DOHH2 (cell line): ENCODE data around the gene SYP.
A peak's percentile ranks its signal among the peaks of the same experiment; 100 is the strongest.

ENCODE experiments used
- H3F3A ChIP-seq: fragments of 200-600 bp; sonication (generic), shearing (Covaris generic); 2 replicates; pipeline ENCODE4 v1.6.0; 2016; ENCODE audit warnings: antibody characterized with exemption, mild to moderate bottlenecking; ENCODE audit not compliant: control insufficient read depth, insufficient read depth
- H3K27ac ChIP-seq: fragments of 200-600 bp; sonication (generic); 2 replicates; pipeline ENCODE4 v1.5.1; 2014; ENCODE audit warnings: low read depth, mild to moderate bottlenecking, low read length, moderate library complexity
- H3K27me3 ChIP-seq: fragments of 200-600 bp; sonication (generic); 2 replicates; pipeline ENCODE4 v1.6.1; 2014; ENCODE audit warnings: mild to moderate bottlenecking, low read length, mixed read lengths; ENCODE audit not compliant: control insufficient read depth
- H3K36me3 ChIP-seq: fragments of 200-600 bp; sonication (generic); 2 replicates; pipeline ENCODE4 v1.6.1; 2014; ENCODE audit warnings: mild to moderate bottlenecking, low read length, moderate library complexity, mixed read lengths; ENCODE audit not compliant: control insufficient read depth
- H3K4me1 ChIP-seq: fragments of 200-600 bp; sonication (generic); 2 replicates; pipeline ENCODE4 v1.6.1; 2014; ENCODE audit warnings: mild to moderate bottlenecking, low read length, mixed read lengths; ENCODE audit not compliant: control insufficient read depth
- H3K4me2 ChIP-seq: fragments of 200-600 bp; sonication (generic); 2 replicates; pipeline ENCODE4 v1.6.0; 2014; ENCODE audit warnings: mild to moderate bottlenecking, low read length, moderate library complexity
- H3K4me3 ChIP-seq: fragments of 200-600 bp; sonication (generic); 2 replicates; pipeline ENCODE4 v1.5.1; 2014; ENCODE audit warnings: mild to moderate bottlenecking, low read length, mixed read lengths
- H3K79me2 ChIP-seq: fragments of 200-600 bp; sonication (generic); 2 replicates; pipeline ENCODE4 v1.6.1; 2014; ENCODE audit warnings: mild to moderate bottlenecking, low read length, mixed read lengths; ENCODE audit not compliant: control insufficient read depth
- H3K9me2 ChIP-seq: fragments of 200-600 bp; sonication (generic); replicated peaks from 2 replicates; pipeline ENCODE4 v1.6.1; 2014; ENCODE audit warnings: mild to moderate bottlenecking, low read length, mixed read lengths; ENCODE audit not compliant: control insufficient read depth
- H3K9me3 ChIP-seq: fragments of 200-600 bp; sonication (generic); 2 replicates; pipeline ENCODE4 v1.6.1; 2014; ENCODE audit warnings: antibody characterized with exemption, low read length, mixed read lengths; ENCODE audit not compliant: control insufficient read depth, insufficient read depth
- H4K20me1 ChIP-seq: fragments of 200-600 bp; sonication (generic); 2 replicates; pipeline ENCODE4 v1.6.0; 2014; ENCODE audit warnings: low read depth, mild to moderate bottlenecking, antibody characterized with exemption, low read length, moderate library complexity; ENCODE audit not compliant: control insufficient read depth, insufficient read depth
- CTCF ChIP-seq: fragments of 200-600 bp; sonication (generic); IDR thresholded peaks from one replicate; pipeline ENCODE4 v1.5.1; 2014; ENCODE audit warnings: antibody characterized with exemption, mild to moderate bottlenecking, low read depth, low read length; ENCODE audit not compliant: poor library complexity, severe bottlenecking
- EZH2phosphoT487 ChIP-seq: fragments of 200-600 bp; sonication (generic); IDR thresholded peaks from 2 replicates; pipeline ENCODE4 v1.6.1; 2017; ENCODE audit warnings: borderline replicate concordance, mild to moderate bottlenecking, antibody characterized with exemption, low read length, moderate library complexity, mixed read lengths

SYP gene

DNA sequence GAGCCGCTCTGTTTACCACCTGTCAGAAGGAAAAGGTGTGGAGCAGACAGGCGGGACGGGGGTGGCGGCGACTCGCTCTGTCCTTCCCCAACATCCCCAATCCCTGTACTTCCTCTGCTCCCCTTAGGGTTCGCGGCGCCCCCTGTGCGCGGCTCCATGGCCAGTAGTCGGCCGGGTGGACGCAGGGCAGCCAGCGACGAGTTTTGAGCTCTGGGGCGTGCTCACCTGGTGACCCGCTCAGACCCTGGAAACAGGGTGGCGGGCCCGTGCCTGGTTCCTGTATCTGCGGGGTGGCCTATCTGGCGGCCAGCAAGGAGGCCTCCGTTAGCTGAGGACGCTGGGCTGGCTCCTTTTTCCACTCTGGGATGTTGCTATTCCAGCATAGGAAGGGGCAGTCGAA is 42.8 kb downstream of the SYP start:
- Histone ChIP-seq H3K9me2 (no peaks in the 10 kb centered on the region), H4K20me1 (no peaks in the 10 kb centered on the region), H3K36me3 (no peaks in the 10 kb centered on the region), H3K4me1 (peaks cover 10% of the 10 kb centered on the region), H3K9me3 (no peaks in the 10 kb centered on the region), H3K4me2 (no peak overlapping the region), H3K4me3 (no peak overlapping the region), H3K79me2 (peaks cover 4% of the 10 kb centered on the region; the same call in 1 of the 2 replicates), H3K27me3 (no peaks in the 10 kb centered on the region), H3F3A (no peaks in the 10 kb centered on the region), H3K27ac (no peak overlapping the region)
- TF ChIP-seq EZH2phosphoT487 = no peak
- TF ChIP-seq CTCF = no peak

- H3K4me2 ChIP-seq = peak overlapping the region; percentile 91
- H3K27me3 ChIP-seq = no peaks in the 10 kb centered on the region
- H3K4me3 ChIP-seq = peak overlapping the region; percentile 85
- H3K9me2 ChIP-seq = no peaks in the 10 kb centered on the region
- H3K79me2 ChIP-seq = peaks cover 4% of the 10 kb centered on the region; the same call in 1 of the 2 replicates
- no peaks in the 10 kb centered on the region for H3K36me3 ChIP-seq
- H3F3A ChIP-seq = no peaks in the 10 kb centered on the region
- no peaks in the 10 kb centered on the region for H4K20me1 ChIP-seq
- H3K27ac ChIP-seq = peak overlapping the region; percentile 85
- peaks cover 10% of the 10 kb centered on the region for H3K4me1 ChIP-seq
- no peak for TF ChIP-seq EZH2phosphoT487
- TF ChIP-seq CTCF = peak; percentile 53
- no peaks in the 10 kb centered on the region for H3K9me3 ChIP-seq
Observed at GRCh38 chrX:49155900-49156837, 43.8 kb downstream of the SYP start.

- H3K27ac ChIP-seq = peak overlapping the region; percentile 85
- H3K4me2 ChIP-seq = peak overlapping the region; percentile 91
- H4K20me1 ChIP-seq = no peaks in the 10 kb centered on the region
- H3F3A ChIP-seq = no peaks in the 10 kb centered on the region
- TF ChIP-seq CTCF (no peak), EZH2phosphoT487 (no peak)
- peaks cover 4% of the 10 kb centered on the region; the same call in 1 of the 2 replicates for H3K79me2 ChIP-seq
- no peaks in the 10 kb centered on the region for H3K36me3 ChIP-seq
- H3K27me3 ChIP-seq = no peaks in the 10 kb centered on the region
- H3K9me3 ChIP-seq = no peaks in the 10 kb centered on the region
- peaks cover 10% of the 10 kb centered on the region for H3K4me1 ChIP-seq
- peak overlapping the region; percentile 85 for H3K4me3 ChIP-seq
- H3K9me2 ChIP-seq = no peaks in the 10 kb centered on the region
Observed at GRCh38 chrX:49155243-49155899, 44.6 kb downstream of the SYP start.
